ENCODE results near the gene TTLL4.

- TF ChIP-seq EZH2phosphoT487 (IDR thresholded peaks at IDR 0.05; ENCODE audit: unreplicated experiment): no peak
- TF ChIP-seq, protein P1, sequence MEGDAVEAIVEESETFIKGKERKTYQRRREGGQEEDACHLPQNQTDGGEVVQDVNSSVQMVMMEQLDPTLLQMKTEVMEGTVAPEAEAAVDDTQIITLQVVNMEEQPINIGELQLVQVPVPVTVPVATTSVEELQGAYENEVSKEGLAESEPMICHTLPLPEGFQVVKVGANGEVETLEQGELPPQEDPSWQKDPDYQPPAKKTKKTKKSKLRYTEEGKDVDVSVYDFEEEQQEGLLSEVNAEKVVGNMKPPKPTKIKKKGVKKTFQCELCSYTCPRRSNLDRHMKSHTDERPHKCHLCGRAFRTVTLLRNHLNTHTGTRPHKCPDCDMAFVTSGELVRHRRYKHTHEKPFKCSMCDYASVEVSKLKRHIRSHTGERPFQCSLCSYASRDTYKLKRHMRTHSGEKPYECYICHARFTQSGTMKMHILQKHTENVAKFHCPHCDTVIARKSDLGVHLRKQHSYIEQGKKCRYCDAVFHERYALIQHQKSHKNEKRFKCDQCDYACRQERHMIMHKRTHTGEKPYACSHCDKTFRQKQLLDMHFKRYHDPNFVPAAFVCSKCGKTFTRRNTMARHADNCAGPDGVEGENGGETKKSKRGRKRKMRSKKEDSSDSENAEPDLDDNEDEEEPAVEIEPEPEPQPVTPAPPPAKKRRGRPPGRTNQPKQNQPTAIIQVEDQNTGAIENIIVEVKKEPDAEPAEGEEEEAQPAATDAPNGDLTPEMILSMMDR (conservative IDR thresholded peaks at IDR 0.05; ENCODE audit: low read depth in 2 of 2): no peak
- no peak for TF ChIP-seq EZH2 (IDR thresholded peaks at IDR 0.05; ENCODE audit: low read depth, unreplicated experiment)
- no peak for TF ChIP-seq ETS1 (IDR thresholded peaks at IDR 0.05)
These were observed 23.7 kb downstream of the TTLL4 start for GRCh38 chr2:218734190-218734975.

All from GM23338 (cell line).